GM23248 (cell line): ENCODE results near the gene CCL22.

ENCODE experiments used
- EZH2 ChIP-seq: fragments of 200-600 bp; sonication (generic); IDR thresholded peaks from 2 replicates; pipeline ENCODE4 v1.6.1; 2018; ENCODE audit warnings: antibody characterized with exemption, mild to moderate bottlenecking; ENCODE audit not compliant: insufficient read depth, poor library complexity, severe bottlenecking
- EZH2phosphoT487 ChIP-seq: fragments of 200-600 bp; sonication (generic); IDR thresholded peaks from 2 replicates; pipeline ENCODE4 v1.6.1; 2018; ENCODE audit warnings: antibody characterized with exemption, moderate library complexity, mild to moderate bottlenecking, low read depth; ENCODE audit not compliant: insufficient read depth

- TF ChIP-seq EZH2 (no peak), EZH2phosphoT487 (no peak)
Measured at GRCh38 chr16:57345666-57346204, 12.8 kb upstream of the CCL22 start.
